GM21717 (cell line): ENCODE measurements around the gene GID8.

Source experiments
- ATAC-seq: cut with Tn5 transposase; IDR thresholded peaks from one replicate; pipeline ENCODE4 v1.9.1; 2021; ENCODE audit warnings: mild to moderate bottlenecking, moderate library complexity; ENCODE audit not compliant: unreplicated experiment

The GID8 gene

DNA sequence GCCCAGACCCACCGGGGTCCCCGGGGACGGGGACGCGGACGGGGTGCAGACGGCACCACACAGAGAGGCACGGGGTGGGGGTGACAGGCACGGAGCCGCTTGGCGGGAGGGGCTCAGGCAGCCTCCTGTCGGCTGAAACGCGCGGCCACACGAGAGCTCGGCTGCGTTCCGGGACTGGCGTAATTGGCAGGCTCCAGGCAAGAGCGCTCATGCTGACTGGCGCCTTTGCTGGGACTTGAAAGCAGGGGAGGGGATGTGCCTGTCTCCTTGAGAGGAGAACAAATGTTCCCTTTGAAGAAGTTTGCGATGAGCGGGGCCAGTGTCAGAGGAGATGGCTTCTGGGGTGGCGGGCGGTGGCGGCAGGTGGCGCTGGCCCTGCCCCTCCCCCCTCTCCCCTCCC is 43.0 kb downstream of the GID8 start:
- no peak for ATAC-seq

DNA sequence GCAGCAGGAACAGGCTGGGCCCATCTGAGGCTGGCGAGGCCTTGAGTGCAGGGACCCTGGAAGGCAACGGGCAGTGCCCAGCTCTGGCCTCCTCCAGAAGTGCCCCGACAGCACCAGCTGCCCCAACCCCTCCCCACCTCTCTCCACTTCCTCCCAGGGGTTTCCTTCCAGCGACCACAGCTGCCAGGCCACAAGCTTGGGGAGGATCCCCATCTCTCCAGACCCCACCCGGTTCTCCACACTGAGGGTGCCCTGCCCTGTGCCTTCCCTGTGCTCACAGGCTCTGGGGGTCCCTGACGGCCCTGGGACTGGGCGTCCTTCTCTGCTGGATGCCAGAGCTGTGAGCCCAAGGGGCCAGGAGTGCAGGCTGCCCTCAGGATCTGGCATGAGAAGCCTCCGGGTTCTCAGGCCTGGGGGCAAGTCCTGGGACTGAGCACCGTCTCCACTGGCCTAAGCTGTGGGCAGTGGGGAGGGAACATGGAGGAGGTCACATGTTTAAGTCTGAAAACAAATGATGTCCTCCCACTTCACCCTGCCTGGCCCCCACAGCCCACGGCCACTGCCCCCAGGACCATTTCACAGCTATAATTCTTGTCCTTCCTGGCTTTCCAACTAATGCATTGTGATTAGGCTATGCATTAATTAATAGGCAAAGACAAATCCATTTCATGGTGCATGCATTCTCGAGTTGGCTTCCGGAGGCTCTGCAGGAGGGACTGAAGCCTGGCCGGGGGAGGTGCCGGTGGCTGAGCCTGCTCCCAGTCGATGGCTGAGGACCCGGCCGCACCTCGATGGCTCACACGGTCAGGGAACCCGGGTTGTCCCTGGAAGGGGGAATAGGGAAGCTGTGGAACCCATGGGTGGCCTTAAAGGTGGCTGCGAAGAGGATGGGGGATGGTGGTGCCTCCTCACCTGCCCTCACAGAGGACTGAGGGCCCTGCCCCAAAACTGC is 44.5 kb downstream of the GID8 start:
- ATAC-seq = no peak

DNA sequence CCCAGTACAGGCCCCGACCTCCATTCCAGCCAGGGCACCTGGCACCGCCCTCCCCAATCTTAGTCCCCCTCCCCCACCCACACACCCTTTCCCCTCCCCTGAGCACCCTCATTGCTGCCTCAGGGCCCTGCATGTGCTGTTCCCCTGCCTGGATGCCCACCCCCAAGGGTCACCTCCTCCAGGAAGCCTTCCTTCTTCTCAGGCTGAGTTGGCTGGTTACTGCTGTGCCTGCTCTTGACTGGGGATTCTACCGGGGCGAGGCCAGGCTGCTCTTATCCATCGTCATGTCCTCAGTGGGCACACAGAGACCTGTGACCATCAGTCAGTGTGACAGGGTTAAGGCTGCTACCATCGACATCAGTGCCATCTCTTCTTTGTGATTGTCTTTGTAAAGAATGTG is 45.3 kb downstream of the GID8 start:
- ATAC-seq = no peak

DNA sequence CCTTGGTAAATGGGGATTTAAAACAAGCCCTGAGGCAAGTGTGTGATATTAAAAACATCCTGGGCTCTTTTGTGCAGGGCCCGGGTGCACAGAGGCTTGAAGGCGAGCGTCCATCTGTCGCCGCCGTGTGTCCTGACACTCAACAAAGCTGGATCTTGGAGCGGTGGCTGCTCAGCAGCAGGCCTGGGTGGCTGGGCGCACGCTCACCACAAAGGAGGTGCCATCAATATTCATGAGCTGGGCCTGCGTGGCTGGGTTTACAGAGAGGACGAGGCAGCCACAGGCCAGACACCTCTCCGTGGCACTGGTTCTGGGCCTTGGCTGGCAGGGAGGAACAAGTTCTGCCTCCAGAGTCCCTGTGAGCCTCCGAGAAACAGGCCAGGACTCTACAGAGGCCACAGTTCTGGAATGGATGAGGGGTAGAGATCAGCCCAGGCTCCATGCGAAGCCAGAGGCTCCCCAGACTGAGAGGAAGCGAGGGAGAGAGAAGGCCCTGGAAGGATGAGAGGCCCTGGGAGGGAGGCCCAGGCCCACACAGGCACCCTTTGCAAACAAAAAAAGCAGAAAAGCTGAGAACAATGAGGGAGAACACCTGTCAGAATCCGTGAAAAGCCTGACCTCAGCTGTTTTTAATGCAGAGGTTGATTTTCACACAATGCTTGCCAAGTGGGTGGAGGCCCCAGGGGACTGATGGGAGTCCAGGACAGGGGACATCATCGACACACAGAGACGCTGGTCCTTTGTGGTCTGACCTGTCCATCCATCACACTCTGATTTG is 46.9 kb downstream of the GID8 start:
- ATAC-seq = no peak

DNA sequence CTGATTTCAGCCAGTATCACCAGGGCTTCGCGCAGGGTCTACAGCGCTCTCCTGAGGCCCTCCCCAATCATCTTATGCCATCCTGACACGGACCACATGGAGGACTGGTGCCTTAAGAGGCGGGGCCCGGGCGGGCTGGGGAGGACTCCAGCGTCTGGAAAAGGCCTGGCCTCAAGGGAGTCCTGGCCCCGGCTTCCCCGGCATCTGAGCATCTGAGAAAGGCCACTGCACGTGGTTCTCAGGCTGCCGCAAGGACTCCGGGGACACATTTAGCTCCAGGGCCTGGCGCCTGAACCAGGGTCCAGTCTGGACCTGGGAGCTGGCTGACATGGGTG is 47.5 kb downstream of the GID8 start:
- no peak for ATAC-seq

DNA sequence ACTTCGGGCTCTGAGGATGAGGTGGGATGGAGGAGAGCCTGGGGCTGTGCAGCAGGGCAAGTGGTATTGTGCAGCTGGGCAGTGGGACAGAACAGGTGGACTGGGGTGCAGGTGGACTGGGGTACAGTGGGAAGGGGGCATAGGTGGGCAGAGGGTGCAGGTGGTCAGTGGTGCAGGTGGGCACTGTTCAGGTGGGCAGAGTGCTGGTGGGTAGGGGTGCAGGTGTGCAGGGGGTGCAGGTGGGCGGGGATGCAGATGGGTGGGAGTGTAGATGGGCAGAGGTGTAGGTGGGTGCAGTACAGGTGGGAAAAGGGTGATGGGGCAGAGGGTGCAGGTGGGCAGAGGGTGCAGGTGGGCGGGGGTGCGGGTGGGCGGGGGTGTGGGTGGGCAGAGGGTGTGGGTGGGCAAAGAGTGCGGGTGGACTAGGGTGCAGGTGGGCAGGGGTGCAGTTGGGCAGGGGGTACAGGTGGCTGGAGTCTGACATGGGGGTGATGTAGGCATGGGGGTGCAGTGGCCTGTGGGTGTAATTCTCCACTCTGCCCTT is 48.4 kb downstream of the GID8 start:
- no peak for ATAC-seq

DNA sequence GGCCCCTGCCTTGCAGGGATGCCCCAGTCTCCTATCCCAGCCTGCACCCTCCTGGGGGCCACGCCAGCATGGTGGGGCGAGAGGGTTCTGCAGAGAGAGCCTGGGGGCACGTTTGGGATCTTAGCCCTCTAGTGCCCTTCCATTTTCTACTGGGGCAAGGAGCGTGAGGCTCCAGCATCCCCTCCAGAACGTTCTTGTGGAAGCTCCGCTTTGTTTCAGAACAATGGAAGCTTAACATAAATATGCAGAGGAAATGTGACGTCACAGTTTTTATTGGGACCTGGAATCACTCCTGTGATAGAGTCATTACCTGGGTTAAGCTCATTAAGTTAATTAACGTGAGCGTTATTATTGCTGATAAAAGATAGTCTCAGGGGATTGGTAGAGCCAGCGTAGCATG is 49.2 kb downstream of the GID8 start:
- no peak for ATAC-seq

DNA sequence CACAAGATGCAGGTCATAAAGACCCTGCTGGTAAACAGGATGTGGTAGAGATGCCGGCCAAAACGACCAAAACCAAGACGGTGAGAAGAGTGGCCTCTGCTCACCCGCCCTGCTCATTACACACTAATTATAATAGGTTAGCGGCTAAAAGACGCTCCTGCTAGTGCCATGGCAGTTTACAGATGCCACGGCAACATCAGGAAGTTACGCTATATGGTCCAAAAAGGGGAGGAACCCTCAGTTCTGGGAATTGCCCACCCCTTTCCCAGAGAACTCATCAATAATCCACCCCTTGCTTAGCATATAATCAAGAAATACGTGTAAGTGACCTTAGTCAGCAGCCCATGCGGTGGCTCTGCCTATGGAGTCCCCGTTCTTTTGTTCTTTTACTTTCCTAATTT is 51.3 kb downstream of the GID8 start:
- ATAC-seq = no peak

DNA sequence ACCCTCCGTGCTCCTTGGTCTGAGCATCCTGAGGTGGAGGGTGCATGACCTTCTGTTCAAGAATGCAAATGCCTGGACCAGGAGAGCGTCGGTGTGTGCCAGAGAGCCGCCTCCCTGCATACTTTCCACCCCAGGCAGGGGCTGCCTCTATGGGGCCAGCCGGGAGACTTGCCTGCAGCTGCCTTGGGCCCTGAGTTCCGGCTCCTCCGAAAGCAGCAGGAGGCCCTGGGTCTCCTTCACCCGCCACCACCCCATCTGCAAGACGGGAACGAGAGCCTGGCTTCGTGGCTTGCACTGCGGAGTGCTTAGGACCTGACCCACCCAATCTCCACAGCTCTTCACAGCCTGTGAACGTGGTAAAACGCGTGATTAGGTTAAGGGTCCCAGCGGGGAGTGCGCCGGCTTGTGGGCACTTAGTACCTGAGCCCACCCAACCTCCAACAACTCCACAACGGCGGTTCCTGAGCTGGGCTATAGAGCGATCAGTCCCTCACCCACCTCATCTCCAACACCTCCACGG is 52.4 kb downstream of the GID8 start:
- no peak for ATAC-seq

DNA sequence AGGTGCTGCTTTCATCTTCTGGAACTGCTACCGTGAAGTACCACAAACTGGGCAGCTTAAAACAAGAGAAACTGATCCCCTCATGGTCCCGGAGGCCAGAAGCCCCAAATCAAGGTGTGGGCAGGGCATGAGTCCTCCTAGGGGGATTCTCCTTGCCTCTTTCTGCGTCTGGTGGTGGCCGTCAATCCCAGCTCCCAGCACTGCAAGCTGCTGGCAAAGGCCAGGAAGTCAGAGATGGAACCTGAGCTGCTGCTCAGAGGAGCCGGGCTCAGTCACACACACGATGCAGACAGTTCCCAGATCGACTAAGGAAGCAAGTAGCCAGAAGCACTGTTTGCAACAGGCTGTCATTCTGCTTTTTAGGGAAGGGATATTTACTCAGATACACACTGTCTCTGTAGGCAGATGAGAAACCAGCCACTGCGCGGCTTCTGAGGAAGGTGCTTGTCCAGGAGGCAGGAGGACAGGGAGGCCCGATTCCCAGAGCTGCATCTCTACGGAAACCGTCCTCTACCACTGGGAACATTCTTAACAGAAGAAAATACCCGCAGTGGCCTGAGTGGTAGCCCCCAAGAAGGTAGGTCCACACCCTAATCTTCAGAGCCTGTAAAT is 53.4 kb downstream of the GID8 start:
- ATAC-seq = no peak

DNA sequence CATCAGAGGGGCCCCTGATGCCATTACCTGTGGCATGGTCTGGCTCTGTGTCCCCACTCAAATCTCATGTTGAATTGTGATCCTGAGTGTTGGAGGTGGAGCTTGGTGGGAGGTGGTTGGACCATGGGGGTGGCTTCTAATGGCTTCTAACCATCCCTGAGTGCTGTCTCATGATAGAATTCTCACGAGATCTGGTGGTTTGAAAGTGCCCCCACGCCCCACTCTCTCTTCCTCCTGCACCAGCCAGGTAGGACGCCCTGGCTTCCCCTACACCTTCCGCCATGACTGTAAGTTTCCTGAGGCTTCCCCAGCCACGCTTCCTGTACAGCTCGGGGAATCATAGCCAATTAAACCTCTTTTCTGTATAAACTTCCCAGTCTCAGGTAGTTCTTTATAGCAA is 53.9 kb downstream of the GID8 start:
- no peak for ATAC-seq

DNA sequence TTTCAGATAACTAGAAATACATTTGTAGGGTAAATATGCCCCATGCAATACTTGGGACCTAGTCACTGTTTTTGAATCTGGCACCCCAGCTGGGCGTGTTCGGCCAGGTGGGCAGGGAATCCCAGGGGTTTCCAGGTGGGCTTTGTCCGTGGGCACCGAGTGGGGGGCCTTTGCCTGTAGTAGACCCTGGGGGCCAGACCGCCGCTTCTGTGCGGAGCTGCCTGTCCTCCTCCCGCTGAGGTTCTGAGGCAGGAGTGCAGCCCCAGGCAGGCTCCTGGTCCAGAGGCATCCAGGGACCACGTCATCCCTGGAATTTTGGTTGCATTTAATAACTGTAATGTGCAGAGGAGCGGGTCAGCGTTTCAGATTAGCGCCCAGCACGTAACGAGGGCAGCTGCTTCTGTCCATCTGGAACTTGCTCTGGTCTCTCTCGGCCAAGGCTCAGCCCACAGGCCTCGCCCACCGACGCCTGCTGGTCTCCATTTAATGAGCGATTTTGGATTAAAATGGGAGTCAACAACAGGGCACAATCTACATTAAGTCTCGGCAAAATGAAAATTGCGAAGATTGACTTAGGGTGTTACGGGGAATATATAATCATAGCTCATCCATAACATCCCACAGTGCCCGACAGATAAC is 56.0 kb downstream of the GID8 start:
- no peak for ATAC-seq

DNA sequence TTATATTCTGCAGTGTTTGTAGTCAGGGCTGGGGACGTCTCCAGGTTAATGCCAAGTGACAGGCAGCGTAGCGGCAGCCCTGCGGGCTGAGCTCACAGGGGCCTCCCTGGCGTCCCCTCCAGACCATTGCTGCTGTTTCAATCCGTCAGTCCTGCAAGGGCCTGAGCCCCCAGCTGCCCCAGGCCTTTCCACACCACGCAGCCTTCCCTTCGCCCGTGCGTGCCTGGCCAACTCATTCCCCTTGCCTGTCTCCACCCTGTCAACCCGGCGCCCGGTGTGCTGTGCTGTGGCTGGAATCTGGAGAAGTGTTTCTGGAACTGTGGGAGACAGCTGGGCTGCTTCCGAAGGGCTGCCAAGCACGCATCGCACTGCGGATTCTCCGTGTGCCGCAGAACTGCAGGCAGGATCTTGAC is 56.9 kb downstream of the GID8 start:
- no peak for ATAC-seq

DNA sequence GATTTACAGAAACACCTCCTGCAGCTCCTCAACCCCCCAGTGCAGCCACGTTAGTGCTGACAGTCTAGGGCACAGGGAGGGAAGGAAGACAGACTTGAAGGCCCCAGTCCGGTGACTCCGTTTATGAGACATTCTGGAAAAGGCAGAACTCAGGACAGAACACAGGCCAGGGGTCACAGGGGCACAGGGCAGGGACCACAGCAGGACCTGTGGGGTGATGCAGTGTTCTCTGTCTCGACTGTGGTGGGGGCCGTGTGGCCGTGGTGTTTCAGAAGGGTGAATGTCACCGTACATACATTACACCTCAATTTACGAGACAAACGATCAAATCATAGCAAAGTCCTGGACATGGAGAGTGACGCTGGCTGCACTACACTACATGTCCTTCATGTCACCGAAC is 57.5 kb downstream of the GID8 start:
- no peak for ATAC-seq

DNA sequence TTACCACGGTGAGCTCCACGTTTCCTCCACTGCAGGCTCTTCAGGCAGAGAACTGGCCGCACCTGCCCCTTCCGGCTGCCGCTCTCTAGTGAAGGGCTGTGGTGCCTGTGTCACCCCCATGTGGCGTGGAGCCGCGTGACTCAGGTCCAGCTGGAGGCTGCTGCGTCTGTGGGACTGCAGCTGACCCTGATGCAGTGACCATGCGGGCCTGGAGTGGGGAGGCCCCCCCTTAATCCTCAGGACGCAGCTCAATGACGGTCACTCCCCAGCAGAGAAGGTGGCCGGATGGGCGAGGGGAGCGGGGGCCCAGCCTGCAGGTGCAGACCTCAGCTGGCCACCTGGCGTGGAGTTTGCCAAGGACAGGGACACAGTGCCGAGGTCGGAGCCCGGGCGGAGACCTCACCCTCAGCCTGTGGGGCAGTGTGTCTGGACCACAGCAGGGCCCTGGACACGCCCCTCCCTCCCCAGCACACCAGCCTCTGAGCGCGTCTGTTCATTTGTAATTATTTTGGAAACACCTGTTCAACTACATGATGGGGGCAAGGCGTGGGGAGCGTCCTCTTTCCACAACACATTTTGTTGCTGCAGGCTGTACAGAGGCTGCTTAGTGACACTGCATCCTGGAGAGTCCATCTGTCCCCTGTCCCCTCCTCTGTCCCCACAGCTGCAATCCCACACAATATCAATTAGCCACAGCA is 58.1 kb downstream of the GID8 start:
- ATAC-seq = no peak

DNA sequence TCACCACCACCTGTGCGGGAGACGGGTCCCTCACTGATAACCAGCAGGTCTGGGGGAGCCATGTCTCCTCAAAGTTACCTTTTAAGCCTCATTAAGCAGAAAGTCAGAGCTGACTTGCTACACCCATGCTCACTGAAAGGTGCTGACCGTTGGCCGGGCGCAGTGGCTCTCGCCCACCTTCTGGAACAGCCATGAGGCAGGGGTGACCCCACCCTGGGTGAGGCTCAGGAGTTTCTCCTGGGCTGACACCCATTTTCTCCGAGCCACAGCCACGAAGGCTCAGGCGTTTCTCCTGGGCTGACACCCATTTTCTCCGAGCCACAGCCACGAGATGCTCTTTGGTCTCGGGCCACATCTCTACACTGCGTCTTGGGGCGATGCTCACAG is 58.6 kb downstream of the GID8 start:
- ATAC-seq = no peak

DNA sequence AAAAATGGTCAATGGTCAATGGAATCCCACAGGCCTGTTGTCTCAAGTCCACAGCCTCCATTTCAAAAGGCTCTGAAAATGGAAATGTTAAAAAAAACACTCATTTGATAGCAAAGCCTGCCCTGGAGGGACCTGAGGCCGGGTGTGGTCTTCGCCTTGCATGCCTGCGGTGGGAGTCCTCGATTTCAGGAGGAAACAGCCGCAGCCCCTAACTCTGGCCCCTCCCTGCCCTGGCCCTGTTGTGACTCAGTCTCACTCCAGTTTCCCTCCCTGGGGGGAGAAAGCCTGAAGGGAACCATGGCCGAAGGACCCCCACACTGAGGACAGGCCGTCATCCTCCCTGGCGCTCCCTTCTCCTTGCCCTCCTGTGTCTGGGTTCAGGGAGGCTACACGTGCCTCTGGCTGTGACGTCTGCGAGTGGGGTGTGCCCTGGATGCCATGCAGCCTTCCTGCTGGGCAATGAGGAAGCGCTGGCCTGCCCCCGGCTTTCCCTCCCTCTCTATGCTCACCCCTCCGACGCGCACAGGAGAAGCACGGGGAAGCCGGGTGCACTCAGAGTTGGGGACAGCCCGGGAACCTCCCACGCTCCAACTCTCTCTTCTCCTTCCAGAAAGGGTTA is 59.6 kb downstream of the GID8 start:
- ATAC-seq = no peak
